Karpas-422 (cell line): ENCODE data around the gene PRKCE. TPM values are rescaled to one million over a fixed set of nuclear protein-coding genes. Genes with fewer than 3 reads are reported as not detected.

ENCODE experiments used
- DNase-seq: peaks from one replicate; pipeline ENCODE4 v3.0.0-alpha.2; 2015
- H2AFZ ChIP-seq: fragments of 200-600 bp; sonication (generic); 2 replicates; pipeline ENCODE4 v1.6.1; 2014; ENCODE audit warnings: antibody characterized with exemption, low read length, mixed read lengths
- H3K27ac ChIP-seq: fragments of 200-600 bp; sonication (generic); 2 replicates; pipeline ENCODE4 v1.5.1; 2014; ENCODE audit warnings: mild to moderate bottlenecking, low read length, moderate library complexity
- H3K27me3 ChIP-seq: fragments of 200-600 bp; sonication (generic); 2 replicates; pipeline ENCODE4 v1.6.1; 2014; ENCODE audit warnings: low read length, mixed read lengths
- H3K36me3 ChIP-seq: fragments of 200-600 bp; sonication (generic); 2 replicates; pipeline ENCODE4 v1.6.1; 2014; ENCODE audit warnings: low read length, mixed read lengths; ENCODE audit not compliant: insufficient read depth
- H3K4me1 ChIP-seq: fragments of 200-600 bp; sonication (generic); 2 replicates; pipeline ENCODE4 v1.6.1; 2014; ENCODE audit warnings: mild to moderate bottlenecking, low read length, mixed read lengths
- H3K4me2 ChIP-seq: fragments of 200-600 bp; sonication (generic); 2 replicates; pipeline ENCODE4 v1.6.1; 2014; ENCODE audit warnings: low read length, low read depth, mild to moderate bottlenecking; ENCODE audit not compliant: poor library complexity, severe bottlenecking
- H3K4me3 ChIP-seq: fragments of 200-600 bp; sonication (generic); 2 replicates; pipeline ENCODE4 v1.5.1; 2014; ENCODE audit warnings: mild to moderate bottlenecking, antibody characterized with exemption, low read length, mixed read lengths
- H3K79me2 ChIP-seq: fragments of 200-600 bp; sonication (generic); 2 replicates; pipeline ENCODE4 v1.6.1; 2014; ENCODE audit warnings: mild to moderate bottlenecking, low read length, mixed read lengths
- H3K9ac ChIP-seq: fragments of 200-600 bp; sonication (generic); 2 replicates; pipeline ENCODE4 v1.6.0; 2014; ENCODE audit warnings: low read length
- H3K9me2 ChIP-seq: fragments of 200-600 bp; sonication (generic), shearing (Covaris generic); replicated peaks from 2 replicates; pipeline ENCODE4 v1.6.0; 2014; ENCODE audit warnings: mild to moderate bottlenecking, low read length, moderate library complexity; ENCODE audit not compliant: insufficient read depth
- H3K9me3 ChIP-seq: fragments of 300-700, 200-600 bp; sonication (generic); 2 replicates; pipeline ENCODE4 v1.6.1; 2014; ENCODE audit warnings: low read length, mixed read lengths
- H4K20me1 ChIP-seq: fragments of 200-600 bp; sonication (generic); 2 replicates; pipeline ENCODE4 v1.6.1; 2014; ENCODE audit warnings: mild to moderate bottlenecking, antibody characterized with exemption, low read length, low read depth; ENCODE audit not compliant: insufficient read depth
- total RNA-seq: library from RNA; depleted of rRNA; stranded (reverse); fragments of >200 nt; shearing (Covaris generic); gene quantifications from 2 replicates; pipeline ENCODE4 v1.2.3, GENCODE V29; 2014; ENCODE audit warnings: low replicate concordance

PRKCE gene
- total RNA-seq, 1 experiment from 2014 or later, result 61.8 TPM

- Histone ChIP-seq H3K27me3 (no peaks in the 10 kb centered on the region), H3K9me2 (no peaks in the 10 kb centered on the region), H3K4me3 (peak overlapping the region; percentile 35), H3K9me3 (no peaks in the 10 kb centered on the region), H3K36me3 (peaks cover 34% of the 10 kb centered on the region), H3K79me2 (peaks cover 99% of the 10 kb centered on the region), H3K4me2 (peak overlapping the region; percentile 67), H3K9ac (peak overlapping the region; percentile 46), H3K4me1 (peaks cover 68% of the 10 kb centered on the region), H4K20me1 (peaks cover 58% of the 10 kb centered on the region), H3K27ac (peak overlapping the region; percentile 74), H2AFZ (no peak overlapping the region)
- DNase-seq, result no peak
Observed at GRCh38 chr2:45664635-45665261, 13.3 kb downstream of the PRKCE start.

- no peak overlapping the region for H3K4me2 ChIP-seq
- H2AFZ ChIP-seq, result no peak overlapping the region
- peaks cover 65% of the 10 kb centered on the region for H3K4me1 ChIP-seq
- H3K9me3 ChIP-seq, result no peaks in the 10 kb centered on the region
- DNase-seq, result no peak
- H3K4me3 ChIP-seq, result no peak overlapping the region
- H3K27ac ChIP-seq, result no peak overlapping the region
- peaks cover 36% of the 10 kb centered on the region for H4K20me1 ChIP-seq
- peaks cover 99% of the 10 kb centered on the region for H3K79me2 ChIP-seq
- H3K9ac ChIP-seq, result no peak overlapping the region
- H3K9me2 ChIP-seq, result no peaks in the 10 kb centered on the region
- no peaks in the 10 kb centered on the region for H3K27me3 ChIP-seq
- peaks cover 23% of the 10 kb centered on the region for H3K36me3 ChIP-seq
Observed at GRCh38 chr2:45668509-45668908, 17.0 kb downstream of the PRKCE start.

- DNase-seq, result no peak
- Histone ChIP-seq H3K27ac (no peak overlapping the region), H3K4me3 (no peak overlapping the region), H2AFZ (no peak overlapping the region), H3K27me3 (no peaks in the 10 kb centered on the region), H4K20me1 (peaks cover 35% of the 10 kb centered on the region), H3K36me3 (peaks cover 23% of the 10 kb centered on the region), H3K9me2 (no peaks in the 10 kb centered on the region), H3K4me2 (no peak overlapping the region), H3K79me2 (peaks cover 99% of the 10 kb centered on the region), H3K4me1 (peaks cover 65% of the 10 kb centered on the region), H3K9ac (no peak overlapping the region), H3K9me3 (no peaks in the 10 kb centered on the region)
Observed at GRCh38 chr2:45669032-45669486, 17.6 kb downstream of the PRKCE start.

- Histone ChIP-seq H3K4me1 (peaks cover 65% of the 10 kb centered on the region), H4K20me1 (peaks cover 38% of the 10 kb centered on the region), H3K4me3 (no peak overlapping the region), H3K9me3 (no peaks in the 10 kb centered on the region), H3K27ac (no peak overlapping the region), H3K36me3 (peaks cover 17% of the 10 kb centered on the region), H3K9ac (no peak overlapping the region), H3K4me2 (no peak overlapping the region), H2AFZ (no peak overlapping the region), H3K9me2 (no peaks in the 10 kb centered on the region), H3K27me3 (no peaks in the 10 kb centered on the region), H3K79me2 (peaks cover 99% of the 10 kb centered on the region)
- no peak for DNase-seq
Observed at GRCh38 chr2:45670646-45671045, 19.2 kb downstream of the PRKCE start.

- Histone ChIP-seq H4K20me1 (peaks cover 33% of the 10 kb centered on the region), H3K4me2 (no peak overlapping the region), H3K27ac (peak overlapping the region; percentile 77), H3K79me2 (peaks cover 99% of the 10 kb centered on the region), H3K4me1 (peaks cover 76% of the 10 kb centered on the region), H3K9me2 (no peaks in the 10 kb centered on the region), H3K9me3 (no peaks in the 10 kb centered on the region), H2AFZ (no peak overlapping the region), H3K27me3 (no peaks in the 10 kb centered on the region), H3K4me3 (no peak overlapping the region), H3K9ac (no peak overlapping the region), H3K36me3 (peaks cover 5% of the 10 kb centered on the region; the same call in 1 of the 2 replicates)
- DNase-seq, result no peak
Observed at GRCh38 chr2:45672138-45672537, 20.7 kb downstream of the PRKCE start.

GRCh38 chr2:45674035-45674816 lies 22.8 kb downstream of the PRKCE start:
- Histone ChIP-seq H2AFZ (no peak overlapping the region), H3K27me3 (no peaks in the 10 kb centered on the region), H3K36me3 (peaks cover 7% of the 10 kb centered on the region; the same call in 1 of the 2 replicates), H3K4me1 (peaks cover 86% of the 10 kb centered on the region), H3K27ac (peak overlapping the region; percentile 77), H3K79me2 (peaks cover 98% of the 10 kb centered on the region), H3K9me3 (no peaks in the 10 kb centered on the region), H3K9me2 (no peaks in the 10 kb centered on the region), H3K4me3 (peak overlapping the region; percentile 19), H4K20me1 (peaks cover 23% of the 10 kb centered on the region; the same call in 1 of the 2 replicates), H3K4me2 (peak overlapping the region; percentile 47), H3K9ac (peak overlapping the region; percentile 25; the same call in 1 of the 2 replicates)
- no peak for DNase-seq

GRCh38 chr2:45675263-45675812 lies 23.9 kb downstream of the PRKCE start:
- no peak for DNase-seq
- H3K9me2 ChIP-seq, result no peaks in the 10 kb centered on the region
- H3K27me3 ChIP-seq, result no peaks in the 10 kb centered on the region
- peaks cover 99% of the 10 kb centered on the region for H3K79me2 ChIP-seq
- H3K9me3 ChIP-seq, result no peaks in the 10 kb centered on the region
- peak overlapping the region; percentile 47 for H3K4me2 ChIP-seq
- peaks cover 20% of the 10 kb centered on the region; the same call in 1 of the 2 replicates for H4K20me1 ChIP-seq
- peaks cover 7% of the 10 kb centered on the region; the same call in 1 of the 2 replicates for H3K36me3 ChIP-seq
- peak overlapping the region; percentile 25; the same call in 1 of the 2 replicates for H3K9ac ChIP-seq
- no peak overlapping the region for H2AFZ ChIP-seq
- peaks cover 94% of the 10 kb centered on the region for H3K4me1 ChIP-seq
- peak overlapping the region; percentile 19; the same call in 1 of the 2 replicates for H3K4me3 ChIP-seq
- peak overlapping the region; percentile 77 for H3K27ac ChIP-seq

GRCh38 chr2:45676088-45676487 lies 24.6 kb downstream of the PRKCE start:
- H3K27ac ChIP-seq, result peak overlapping the region; percentile 77; the same call in 1 of the 2 replicates
- H3K79me2 ChIP-seq, result peaks cover 99% of the 10 kb centered on the region
- no peak overlapping the region for H2AFZ ChIP-seq
- H3K4me3 ChIP-seq, result no peak overlapping the region
- no peaks in the 10 kb centered on the region for H3K27me3 ChIP-seq
- H3K9me2 ChIP-seq, result no peaks in the 10 kb centered on the region
- H3K4me1 ChIP-seq, result peaks cover 95% of the 10 kb centered on the region
- no peak overlapping the region for H3K4me2 ChIP-seq
- H3K9ac ChIP-seq, result no peak overlapping the region
- peaks cover 7% of the 10 kb centered on the region; the same call in 1 of the 2 replicates for H3K36me3 ChIP-seq
- DNase-seq, result no peak
- peaks cover 20% of the 10 kb centered on the region; the same call in 1 of the 2 replicates for H4K20me1 ChIP-seq
- H3K9me3 ChIP-seq, result no peaks in the 10 kb centered on the region
